Endothelial cell of umbilical vein (primary cell): ENCODE data around the gene RUVBL1.

Experiments used
- EZH2 ChIP-seq: IDR thresholded peaks from 2 replicates; pipeline ENCODE4 v1.6.1; 2012; ENCODE audit warnings: borderline replicate concordance, low read depth, mild to moderate bottlenecking, moderate library complexity, low read length, inconsistent platforms; ENCODE audit not compliant: severe bottlenecking
- POLR2A ChIP-seq: IDR thresholded peaks from 2 replicates; pipeline ENCODE4 v1.6.1; 2012; ENCODE audit warnings: low read depth, mild to moderate bottlenecking, control low read depth, low read length
- TF ChIP-seq, protein P1 (sequence below), 2 donors: IDR thresholded peaks; 1 replicate in 1 of 2; 2 replicates in 1 of 2; pipeline ENCODE4 v1.5.1; 2011; ENCODE audit warnings: low read length in 2 of 2, mild to moderate bottlenecking in 2 of 2, moderate library complexity in 2 of 2, control low read depth in 1 of 2, inconsistent platforms in 1 of 2, low read depth in 1 of 2; ENCODE audit not compliant: insufficient read depth in 1 of 2; ENCODE audit errors: extremely low read depth in 1 of 2

DNA sequence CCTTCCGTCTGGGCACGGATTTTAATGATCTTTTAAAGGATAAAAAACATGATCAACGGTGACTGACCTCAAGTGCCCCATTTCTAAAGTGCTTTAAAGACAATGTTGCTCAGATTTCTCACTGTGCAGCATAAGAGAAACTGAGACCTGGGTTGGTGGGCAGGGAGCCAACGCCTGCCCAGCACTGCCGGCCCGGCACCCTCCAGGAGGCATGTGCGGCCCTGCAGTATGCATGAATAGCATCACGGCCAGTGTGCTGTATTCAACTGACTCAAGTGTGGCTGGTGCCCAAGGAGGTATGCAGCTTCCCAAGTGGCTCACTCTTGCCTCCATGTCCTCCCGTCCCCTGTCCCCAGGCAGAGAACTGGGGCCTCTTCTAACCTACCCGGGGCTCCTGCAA lies 41.1 kb downstream of the RUVBL1 start:
- TF ChIP-seq, protein P1, sequence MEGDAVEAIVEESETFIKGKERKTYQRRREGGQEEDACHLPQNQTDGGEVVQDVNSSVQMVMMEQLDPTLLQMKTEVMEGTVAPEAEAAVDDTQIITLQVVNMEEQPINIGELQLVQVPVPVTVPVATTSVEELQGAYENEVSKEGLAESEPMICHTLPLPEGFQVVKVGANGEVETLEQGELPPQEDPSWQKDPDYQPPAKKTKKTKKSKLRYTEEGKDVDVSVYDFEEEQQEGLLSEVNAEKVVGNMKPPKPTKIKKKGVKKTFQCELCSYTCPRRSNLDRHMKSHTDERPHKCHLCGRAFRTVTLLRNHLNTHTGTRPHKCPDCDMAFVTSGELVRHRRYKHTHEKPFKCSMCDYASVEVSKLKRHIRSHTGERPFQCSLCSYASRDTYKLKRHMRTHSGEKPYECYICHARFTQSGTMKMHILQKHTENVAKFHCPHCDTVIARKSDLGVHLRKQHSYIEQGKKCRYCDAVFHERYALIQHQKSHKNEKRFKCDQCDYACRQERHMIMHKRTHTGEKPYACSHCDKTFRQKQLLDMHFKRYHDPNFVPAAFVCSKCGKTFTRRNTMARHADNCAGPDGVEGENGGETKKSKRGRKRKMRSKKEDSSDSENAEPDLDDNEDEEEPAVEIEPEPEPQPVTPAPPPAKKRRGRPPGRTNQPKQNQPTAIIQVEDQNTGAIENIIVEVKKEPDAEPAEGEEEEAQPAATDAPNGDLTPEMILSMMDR (IDR thresholded peaks at IDR 0.05; ENCODE audit: extremely low read depth in 1 of 2, insufficient read depth in 1 of 2, low read depth in 1 of 2, low read length in 2 of 2) = no peak
- TF ChIP-seq POLR2A = no peak
- TF ChIP-seq EZH2 = no peak
